Measurements from ENCODE around the gene ITGB1. TPM values are rescaled to one million over a fixed set of nuclear protein-coding genes. Genes with fewer than 3 reads are reported as not detected.

Gene ITGB1
- polyA plus RNA-seq, 1 of the 3 experiments (the other 2 are of a cell fraction), result 666 TPM

GRCh38 chr10:32905466-32905865 is 52.6 kb downstream of the ITGB1 start:
- peaks cover 80 to 88% of the 10 kb centered on the region in 2 experiments for H3K36me3 ChIP-seq (replicated peaks in 1 of 2; ENCODE audit: control insufficient read depth in 1 of 2, insufficient read depth in 2 of 2, low read length in 1 of 2)
- POLR2A ChIA-PET, result no interaction called here
- CTCF ChIA-PET, result no interaction called here
- DNase-seq, result no peak
- TF ChIP-seq USF1 (IDR thresholded peaks at IDR 0.05; ENCODE audit: borderline replicate concordance, low read depth), result no peak
- no peak for TF ChIP-seq YY1 (IDR thresholded peaks at IDR 0.05; ENCODE audit: low read depth)
- no peak for TF ChIP-seq SMC3 (IDR thresholded peaks at IDR 0.05; ENCODE audit: low read depth, low read length)
- no peak for TF ChIP-seq REST (IDR thresholded peaks at IDR 0.05; ENCODE audit: low read depth, low read length)
- TF ChIP-seq NFIC (IDR thresholded peaks at IDR 0.05; ENCODE audit: borderline replicate concordance), result no peak
- TF ChIP-seq EP300 (IDR thresholded peaks at IDR 0.05; ENCODE audit: borderline replicate concordance in 1 of 2, low read depth in 1 of 2, low read length in 1 of 2), result no peak
- no peak for TF ChIP-seq PBX3 (IDR thresholded peaks at IDR 0.05)
- TF ChIP-seq CTCF (IDR thresholded peaks at IDR 0.05), result no peak
- TF ChIP-seq MEF2A (IDR thresholded peaks at IDR 0.05; ENCODE audit: borderline replicate concordance, low read depth), result no peak
- TF ChIP-seq RAD21 (IDR thresholded peaks at IDR 0.05; ENCODE audit: low read length), result no peak
- TF ChIP-seq CHD2 (IDR thresholded peaks at IDR 0.05; ENCODE audit: low read length, partially characterized antibody), result no peak
- TF ChIP-seq NRF1 (IDR thresholded peaks at IDR 0.05; ENCODE audit: low read depth, low read length), result no peak
- TF ChIP-seq SIN3A (IDR thresholded peaks at IDR 0.05; ENCODE audit: borderline replicate concordance, low read depth, low read length), result no peak
- TF ChIP-seq GATA2 (CRISPR knock-in tag; IDR thresholded peaks at IDR 0.05), result no peak
- no peak for TF ChIP-seq FOSL2 (IDR thresholded peaks at IDR 0.05; ENCODE audit: borderline replicate concordance, low read depth)
- TF ChIP-seq TEAD4 (IDR thresholded peaks at IDR 0.05; ENCODE audit: borderline replicate concordance, insufficient read depth), result no peak
- no peak for TF ChIP-seq RXRA (IDR thresholded peaks at IDR 0.05; ENCODE audit: borderline replicate concordance, low read depth)
- no peak for TF ChIP-seq FOXJ3 (CRISPR knock-in tag; IDR thresholded peaks at IDR 0.05)
- H3K9me2 ChIP-seq, result no peaks in the 10 kb centered on the region
- no peaks in the 10 kb centered on the region for H4K20me1 ChIP-seq (ENCODE audit: insufficient read depth)
- H3K79me2 ChIP-seq (ENCODE audit: insufficient read depth), result peaks cover 69% of the 10 kb centered on the region
- H3K9me3 ChIP-seq, result no peaks in the 10 kb centered on the region
- 95% methylated on average over 3 of the region's 3 CpGs for WGBS (ENCODE audit: low lambda C conversion rate)
- peaks cover 37% of the 10 kb centered on the region for H3F3A ChIP-seq (replicated peaks; ENCODE audit: insufficient read depth)
- H3K4me1 ChIP-seq (ENCODE audit: control insufficient read depth in 1 of 2, insufficient read depth in 2 of 2, low read depth in 1 of 2, low read length in 1 of 2), result no peaks in the 10 kb centered on the region; a peak in 1 of 4 replicates
- no peak overlapping the region for H3K9ac ChIP-seq
- H3K27ac ChIP-seq (ENCODE audit: low read depth in 2 of 2, low read length in 1 of 2), result no peak overlapping the region; a peak in 1 of 4 replicates
- H3K4me2 ChIP-seq, result no peak overlapping the region
- no peak overlapping the region for H3K4me3 ChIP-seq (ENCODE audit: low read depth in 2 of 2, low read length in 1 of 2)
- H3K27me3 ChIP-seq (ENCODE audit: insufficient read depth), result no peaks in the 10 kb centered on the region
- no peak overlapping the region for H2AFZ ChIP-seq (ENCODE audit: low read depth)
